ENCODE data around the gene LHCGR. TPM values are rescaled to one million over a fixed set of nuclear protein-coding genes. Genes with fewer than 3 reads are reported as not detected.

Gene LHCGR
- total RNA-seq, 1 experiment from 2014 or later = 0.31 TPM

DNA sequence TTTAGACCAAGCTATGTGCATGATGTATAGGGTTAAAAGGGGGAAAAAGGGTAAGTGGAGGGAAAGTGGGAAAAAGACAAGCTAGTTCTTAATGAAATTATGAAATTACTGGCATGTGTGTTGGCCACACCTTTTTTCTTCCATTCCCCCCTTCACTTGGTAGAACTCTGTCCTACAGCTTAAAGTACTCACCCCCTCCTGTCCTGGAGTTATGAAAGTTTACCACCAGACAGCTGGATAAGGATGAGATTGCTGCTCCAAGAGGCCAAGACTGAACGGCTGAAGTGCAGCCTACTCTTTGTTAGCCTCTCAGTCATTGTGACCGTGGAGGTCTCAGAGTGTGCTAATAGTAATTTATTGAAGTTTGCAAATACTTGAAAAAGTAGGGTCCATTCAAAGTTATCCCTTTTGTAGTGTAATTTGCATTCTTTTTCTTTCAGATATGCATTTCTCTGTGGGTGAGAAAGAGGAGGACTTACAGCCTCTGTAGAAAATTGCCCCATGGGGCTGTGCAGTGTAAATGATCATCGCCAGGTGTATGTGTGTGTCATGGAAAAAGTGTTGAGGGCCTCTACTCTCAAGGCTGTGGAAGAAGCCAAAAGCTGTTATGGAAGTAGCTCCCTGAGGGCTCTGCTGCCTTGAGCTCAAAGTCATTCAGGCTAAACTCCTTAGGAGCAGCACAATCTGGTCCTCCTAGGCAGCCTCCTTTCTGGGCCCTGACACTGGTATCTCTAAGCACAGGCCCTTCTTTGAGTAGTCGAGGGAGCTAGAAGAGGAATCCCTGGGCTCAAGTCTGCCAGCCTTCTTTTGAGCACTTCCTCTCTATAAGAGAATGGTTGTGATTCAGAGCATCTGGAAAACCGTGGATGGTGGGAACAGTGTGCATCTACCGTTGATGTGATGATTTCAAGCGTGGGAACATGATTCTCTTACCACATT, 46.2 kb downstream of the LHCGR start (continued):
- TF ChIP-seq, protein P1, sequence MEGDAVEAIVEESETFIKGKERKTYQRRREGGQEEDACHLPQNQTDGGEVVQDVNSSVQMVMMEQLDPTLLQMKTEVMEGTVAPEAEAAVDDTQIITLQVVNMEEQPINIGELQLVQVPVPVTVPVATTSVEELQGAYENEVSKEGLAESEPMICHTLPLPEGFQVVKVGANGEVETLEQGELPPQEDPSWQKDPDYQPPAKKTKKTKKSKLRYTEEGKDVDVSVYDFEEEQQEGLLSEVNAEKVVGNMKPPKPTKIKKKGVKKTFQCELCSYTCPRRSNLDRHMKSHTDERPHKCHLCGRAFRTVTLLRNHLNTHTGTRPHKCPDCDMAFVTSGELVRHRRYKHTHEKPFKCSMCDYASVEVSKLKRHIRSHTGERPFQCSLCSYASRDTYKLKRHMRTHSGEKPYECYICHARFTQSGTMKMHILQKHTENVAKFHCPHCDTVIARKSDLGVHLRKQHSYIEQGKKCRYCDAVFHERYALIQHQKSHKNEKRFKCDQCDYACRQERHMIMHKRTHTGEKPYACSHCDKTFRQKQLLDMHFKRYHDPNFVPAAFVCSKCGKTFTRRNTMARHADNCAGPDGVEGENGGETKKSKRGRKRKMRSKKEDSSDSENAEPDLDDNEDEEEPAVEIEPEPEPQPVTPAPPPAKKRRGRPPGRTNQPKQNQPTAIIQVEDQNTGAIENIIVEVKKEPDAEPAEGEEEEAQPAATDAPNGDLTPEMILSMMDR (IDR thresholded peaks at IDR 0.05) = no peak
- TF ChIP-seq OVOL2 (CRISPR knock-in tag; IDR thresholded peaks at IDR 0.05; ENCODE audit: borderline replicate concordance) = no peak
- TF ChIP-seq, protein P2, sequence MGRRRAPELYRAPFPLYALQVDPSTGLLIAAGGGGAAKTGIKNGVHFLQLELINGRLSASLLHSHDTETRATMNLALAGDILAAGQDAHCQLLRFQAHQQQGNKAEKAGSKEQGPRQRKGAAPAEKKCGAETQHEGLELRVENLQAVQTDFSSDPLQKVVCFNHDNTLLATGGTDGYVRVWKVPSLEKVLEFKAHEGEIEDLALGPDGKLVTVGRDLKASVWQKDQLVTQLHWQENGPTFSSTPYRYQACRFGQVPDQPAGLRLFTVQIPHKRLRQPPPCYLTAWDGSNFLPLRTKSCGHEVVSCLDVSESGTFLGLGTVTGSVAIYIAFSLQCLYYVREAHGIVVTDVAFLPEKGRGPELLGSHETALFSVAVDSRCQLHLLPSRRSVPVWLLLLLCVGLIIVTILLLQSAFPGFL (CRISPR knock-in tag; IDR thresholded peaks at IDR 0.05; ENCODE audit: borderline replicate concordance) = no peak

DNA sequence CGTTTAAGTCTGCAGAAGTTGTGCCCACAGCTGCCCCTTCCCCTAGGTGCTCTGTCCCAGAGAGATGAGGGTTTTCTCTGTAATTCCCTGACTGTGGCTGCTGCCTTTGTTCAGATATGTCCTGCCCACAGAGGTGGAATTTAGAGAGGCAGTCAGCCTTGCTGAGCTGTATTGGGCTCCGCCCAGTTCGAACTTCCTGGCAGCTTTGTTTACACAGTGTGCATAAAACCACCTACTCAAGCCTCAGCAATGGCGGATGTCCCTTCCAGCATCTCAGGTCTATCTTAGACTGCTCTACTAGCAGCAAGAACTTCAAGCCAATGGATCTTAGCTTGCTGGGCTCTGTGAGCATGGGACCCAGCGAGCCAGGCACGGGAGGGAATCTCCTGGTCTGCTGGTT, 48.1 kb downstream of the LHCGR start:
- ATAC-seq = no peak
- H3K36me3 Mint-ChIP-seq = peaks cover 10% of the 10 kb centered on the region; the same call in 1 of the 2 replicates
- TF ChIP-seq NFATC4 (CRISPR knock-in tag; IDR thresholded peaks at IDR 0.05) = no peak
- TF ChIP-seq, protein P3, sequence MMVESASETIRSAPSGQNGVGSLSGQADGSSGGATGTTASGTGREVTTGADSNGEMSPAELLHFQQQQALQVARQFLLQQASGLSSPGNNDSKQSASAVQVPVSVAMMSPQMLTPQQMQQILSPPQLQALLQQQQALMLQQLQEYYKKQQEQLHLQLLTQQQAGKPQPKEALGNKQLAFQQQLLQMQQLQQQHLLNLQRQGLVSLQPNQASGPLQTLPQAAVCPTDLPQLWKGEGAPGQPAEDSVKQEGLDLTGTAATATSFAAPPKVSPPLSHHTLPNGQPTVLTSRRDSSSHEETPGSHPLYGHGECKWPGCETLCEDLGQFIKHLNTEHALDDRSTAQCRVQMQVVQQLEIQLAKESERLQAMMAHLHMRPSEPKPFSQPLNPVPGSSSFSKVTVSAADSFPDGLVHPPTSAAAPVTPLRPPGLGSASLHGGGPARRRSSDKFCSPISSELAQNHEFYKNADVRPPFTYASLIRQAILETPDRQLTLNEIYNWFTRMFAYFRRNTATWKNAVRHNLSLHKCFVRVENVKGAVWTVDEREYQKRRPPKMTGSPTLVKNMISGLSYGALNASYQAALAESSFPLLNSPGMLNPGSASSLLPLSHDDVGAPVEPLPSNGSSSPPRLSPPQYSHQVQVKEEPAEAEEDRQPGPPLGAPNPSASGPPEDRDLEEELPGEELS (CRISPR knock-in tag; IDR thresholded peaks at IDR 0.05) = no peak
- TF ChIP-seq STAT6 (CRISPR knock-in tag; conservative IDR thresholded peaks at IDR 0.05; ENCODE audit: low read depth) = no peak
- no peak for TF ChIP-seq RELA (CRISPR knock-in tag; IDR thresholded peaks at IDR 0.05; ENCODE audit: borderline replicate concordance)
- no peak for TF ChIP-seq FOXP1 (CRISPR knock-in tag; IDR thresholded peaks at IDR 0.05; ENCODE audit: borderline replicate concordance)
- no peak for TF ChIP-seq AFF4 (CRISPR knock-in tag; IDR thresholded peaks at IDR 0.05; ENCODE audit: borderline replicate concordance)
- TF ChIP-seq, protein P4, sequence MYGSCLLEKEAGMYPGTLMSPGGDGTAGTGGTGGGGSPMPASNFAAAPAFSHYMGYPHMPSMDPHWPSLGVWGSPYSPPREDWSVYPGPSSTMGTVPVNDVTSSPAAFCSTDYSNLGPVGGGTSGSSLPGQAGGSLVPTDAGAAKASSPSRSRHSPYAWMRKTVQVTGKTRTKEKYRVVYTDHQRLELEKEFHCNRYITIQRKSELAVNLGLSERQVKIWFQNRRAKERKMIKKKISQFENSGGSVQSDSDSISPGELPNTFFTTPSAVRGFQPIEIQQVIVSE (CRISPR knock-in tag; IDR thresholded peaks at IDR 0.05; ENCODE audit: borderline replicate concordance) = no peak
- TF ChIP-seq FOXK1 (CRISPR knock-in tag; IDR thresholded peaks at IDR 0.05) = no peak
- TF ChIP-seq ZNF219 (CRISPR knock-in tag; IDR thresholded peaks at IDR 0.05; ENCODE audit: borderline replicate concordance) = no peak
- no peak for TF ChIP-seq ZNF396 (CRISPR knock-in tag; IDR thresholded peaks at IDR 0.05; ENCODE audit: borderline replicate concordance)
- no peak for TF ChIP-seq ARID4B (CRISPR knock-in tag; IDR thresholded peaks at IDR 0.05; ENCODE audit: borderline replicate concordance)
- no peak for TF ChIP-seq ZNF416 (CRISPR knock-in tag; IDR thresholded peaks at IDR 0.05)
- no peak for TF ChIP-seq ZNF423 (CRISPR knock-in tag; IDR thresholded peaks at IDR 0.05)
- no peak for TF ChIP-seq CREB1 (CRISPR knock-in tag; IDR thresholded peaks at IDR 0.05)

More for the DNA sequence above, 48.1 kb downstream of the LHCGR start:
- DNase-seq (ENCODE audit: low spot score) = no peak
- Mint-ChIP-seq H3K4me1 (peaks cover 6% of the 10 kb centered on the region; the same call in 1 of the 2 replicates), H3K27ac (no peak overlapping the region), H3K27me3 (ENCODE audit: low read depth) (peaks cover 3% of the 10 kb centered on the region; the same call in 1 of the 2 replicates), H3K4me3 (no peak overlapping the region), H3K9me3 (peaks cover 10% of the 10 kb centered on the region)
- ChIA-PET POLR2A (no interaction called here), CTCF (no interaction called here)
